ENCODE measurements around the gene JAKMIP1.

Gene JAKMIP1

GRCh38 chr4:6134612-6135220 is 65.6 kb downstream of the JAKMIP1 start:
- peak; percentile 55 to 86 for DNase-seq (ENCODE audit: low read depth in 1 of 2, low spot score in 1 of 2)
- no peak for TF ChIP-seq JUND (IDR thresholded peaks at IDR 0.05; ENCODE audit: low read depth)
- in situ Hi-C loops (cut with HindIII; ENCODE audit: low pct_unique_long_range_greater_than_20kb, low sequenced_read_pairs), result no loop called here

- no peak for DNase-seq (ENCODE audit: low read depth in 1 of 2, low spot score in 1 of 2)
- no peak for TF ChIP-seq JUND (IDR thresholded peaks at IDR 0.05; ENCODE audit: low read depth)
- in situ Hi-C loops (cut with HindIII; ENCODE audit: low pct_unique_long_range_greater_than_20kb, low sequenced_read_pairs), result no loop called here
These were observed 67.6 kb downstream of the JAKMIP1 start for GRCh38 chr4:6132716-6133115.

GRCh38 chr4:6128221-6128850 is 72.0 kb downstream of the JAKMIP1 start:
- in situ Hi-C loops (cut with HindIII; ENCODE audit: low pct_unique_long_range_greater_than_20kb, low sequenced_read_pairs), result no loop called here
- DNase-seq (ENCODE audit: low read depth in 1 of 2, low spot score in 1 of 2), result peak in 1 of 2 experiments; percentile 51
- TF ChIP-seq JUND (IDR thresholded peaks at IDR 0.05; ENCODE audit: low read depth), result no peak

GRCh38 chr4:6126971-6127745 is 73.2 kb downstream of the JAKMIP1 start:
- in situ Hi-C loops (cut with HindIII; ENCODE audit: low pct_unique_long_range_greater_than_20kb, low sequenced_read_pairs), result no loop called here

GRCh38 chr4:6125103-6125651 is 75.2 kb downstream of the JAKMIP1 start:
- in situ Hi-C loops (cut with HindIII; ENCODE audit: low pct_unique_long_range_greater_than_20kb, low sequenced_read_pairs), result no loop called here
- no peak for DNase-seq (ENCODE audit: low read depth in 1 of 2, low spot score in 1 of 2)
- TF ChIP-seq JUND (IDR thresholded peaks at IDR 0.05; ENCODE audit: low read depth), result no peak

More at GRCh38 chr4:6126971-6127745, 73.2 kb downstream of the JAKMIP1 start:
- no peak for TF ChIP-seq JUND (IDR thresholded peaks at IDR 0.05; ENCODE audit: low read depth)
- no peak for DNase-seq (ENCODE audit: low read depth in 1 of 2, low spot score in 1 of 2)

GRCh38 chr4:6124386-6125102 is 75.8 kb downstream of the JAKMIP1 start:
- TF ChIP-seq JUND (IDR thresholded peaks at IDR 0.05; ENCODE audit: low read depth), result no peak
- DNase-seq (ENCODE audit: low read depth in 1 of 2, low spot score in 1 of 2), result no peak
- in situ Hi-C loops (cut with HindIII; ENCODE audit: low pct_unique_long_range_greater_than_20kb, low sequenced_read_pairs), result no loop called here

- in situ Hi-C loops (cut with HindIII; ENCODE audit: low pct_unique_long_range_greater_than_20kb, low sequenced_read_pairs), result no loop called here
- no peak for TF ChIP-seq JUND (IDR thresholded peaks at IDR 0.05; ENCODE audit: low read depth)
- DNase-seq (ENCODE audit: low read depth in 1 of 2, low spot score in 1 of 2), result no peak
These were observed 76.4 kb downstream of the JAKMIP1 start for GRCh38 chr4:6123976-6124375.

GRCh38 chr4:6123541-6123940 is 76.8 kb downstream of the JAKMIP1 start:
- DNase-seq (ENCODE audit: low read depth in 1 of 2, low spot score in 1 of 2), result no peak
- no peak for TF ChIP-seq JUND (IDR thresholded peaks at IDR 0.05; ENCODE audit: low read depth)
- in situ Hi-C loops (cut with HindIII; ENCODE audit: low pct_unique_long_range_greater_than_20kb, low sequenced_read_pairs), result no loop called here

GRCh38 chr4:6123116-6123515 is 77.2 kb downstream of the JAKMIP1 start:
- in situ Hi-C loops (cut with HindIII; ENCODE audit: low pct_unique_long_range_greater_than_20kb, low sequenced_read_pairs), result no loop called here
- no peak for DNase-seq (ENCODE audit: low read depth in 1 of 2, low spot score in 1 of 2)
- TF ChIP-seq JUND (IDR thresholded peaks at IDR 0.05; ENCODE audit: low read depth), result no peak

GRCh38 chr4:6122496-6122895 is 77.9 kb downstream of the JAKMIP1 start:
- in situ Hi-C loops (cut with HindIII; ENCODE audit: low pct_unique_long_range_greater_than_20kb, low sequenced_read_pairs), result no loop called here
- no peak for DNase-seq (ENCODE audit: low read depth in 1 of 2, low spot score in 1 of 2)
- TF ChIP-seq JUND (IDR thresholded peaks at IDR 0.05; ENCODE audit: low read depth), result no peak

- TF ChIP-seq JUND (IDR thresholded peaks at IDR 0.05; ENCODE audit: low read depth), result no peak
- no peak for DNase-seq (ENCODE audit: low read depth in 1 of 2, low spot score in 1 of 2)
- in situ Hi-C loops (cut with HindIII; ENCODE audit: low pct_unique_long_range_greater_than_20kb, low sequenced_read_pairs), result no loop called here
These were observed 78.4 kb downstream of the JAKMIP1 start for GRCh38 chr4:6121941-6122340.

- DNase-seq (ENCODE audit: low read depth in 1 of 2, low spot score in 1 of 2), result no peak
- no peak for TF ChIP-seq JUND (IDR thresholded peaks at IDR 0.05; ENCODE audit: low read depth)
- in situ Hi-C loops (cut with HindIII; ENCODE audit: low pct_unique_long_range_greater_than_20kb, low sequenced_read_pairs), result no loop called here
These were observed 79.0 kb downstream of the JAKMIP1 start for GRCh38 chr4:6121276-6121850.
